ENCODE results near the gene NR5A2. TPM values are rescaled to one million over a fixed set of nuclear protein-coding genes. Genes with fewer than 3 reads are reported as not detected.

NR5A2 gene
- total RNA-seq, 4 donors from 2014 or later, result 1.1 to 1.9 (median 1.2) TPM

DNA sequence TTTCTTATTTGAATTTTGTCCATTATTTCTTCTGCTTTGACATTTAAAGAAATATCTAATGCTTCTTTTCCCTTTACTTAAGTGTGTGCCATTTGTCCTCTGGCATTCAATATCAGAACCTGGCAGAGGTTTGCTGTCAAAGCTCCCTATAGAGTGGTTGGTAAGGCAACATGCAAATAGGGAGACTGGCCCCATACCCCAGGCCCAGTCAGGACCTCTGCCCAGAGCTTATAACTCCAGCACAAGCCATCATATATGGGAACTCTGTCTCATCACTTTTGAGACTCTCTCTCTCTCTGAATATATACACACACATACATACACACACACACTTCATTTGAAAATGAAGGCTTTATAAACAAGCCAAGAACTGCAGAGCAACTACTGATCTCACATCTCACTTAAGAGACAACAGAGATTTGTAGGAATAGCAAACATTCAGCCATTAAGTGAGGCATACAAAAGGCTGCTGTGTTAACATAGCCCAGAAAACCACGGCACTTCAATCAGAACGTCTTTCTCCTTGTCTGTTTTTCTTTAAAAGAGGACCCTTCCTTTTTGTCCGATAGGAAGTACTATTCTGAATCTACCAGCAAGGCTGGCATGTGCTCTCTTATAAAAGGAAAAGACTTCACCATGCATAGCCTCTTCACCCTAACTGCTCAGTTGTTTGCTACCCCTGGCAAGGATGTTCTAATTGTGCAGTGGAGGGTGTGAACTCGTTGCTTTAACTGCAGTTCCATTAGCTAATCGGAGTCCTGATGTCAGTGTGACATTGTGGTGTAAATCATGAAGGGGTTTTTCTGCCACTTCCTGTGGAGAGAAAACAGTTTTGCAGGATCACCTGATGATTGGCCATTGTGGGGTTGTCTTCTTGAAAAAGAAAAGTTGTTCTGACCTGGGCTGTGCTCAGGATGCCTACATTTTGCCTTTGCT lies 101.7 kb downstream of the NR5A2 start:
- Histone ChIP-seq H3K4me3 (no peak overlapping the region), H3K36me3 (no peaks in the 10 kb centered on the region), H3K9me3 (no peaks in the 10 kb centered on the region), H3K27ac (no peak overlapping the region), H3K27me3 (no peaks in the 10 kb centered on the region), H3K4me1 (no peaks in the 10 kb centered on the region)
- in situ Hi-C loops (cut with MboI; ENCODE audit: low sequenced_read_pairs in 4 of 4), result loop anchor here in 2 of 4 donors (25.0 kb wide), 1 partner anchor 358 kb away; no protein-coding TSS in a partner anchor
- DNase-seq (no peak), ATAC-seq (no peak)
- TF ChIP-seq, protein P1, sequence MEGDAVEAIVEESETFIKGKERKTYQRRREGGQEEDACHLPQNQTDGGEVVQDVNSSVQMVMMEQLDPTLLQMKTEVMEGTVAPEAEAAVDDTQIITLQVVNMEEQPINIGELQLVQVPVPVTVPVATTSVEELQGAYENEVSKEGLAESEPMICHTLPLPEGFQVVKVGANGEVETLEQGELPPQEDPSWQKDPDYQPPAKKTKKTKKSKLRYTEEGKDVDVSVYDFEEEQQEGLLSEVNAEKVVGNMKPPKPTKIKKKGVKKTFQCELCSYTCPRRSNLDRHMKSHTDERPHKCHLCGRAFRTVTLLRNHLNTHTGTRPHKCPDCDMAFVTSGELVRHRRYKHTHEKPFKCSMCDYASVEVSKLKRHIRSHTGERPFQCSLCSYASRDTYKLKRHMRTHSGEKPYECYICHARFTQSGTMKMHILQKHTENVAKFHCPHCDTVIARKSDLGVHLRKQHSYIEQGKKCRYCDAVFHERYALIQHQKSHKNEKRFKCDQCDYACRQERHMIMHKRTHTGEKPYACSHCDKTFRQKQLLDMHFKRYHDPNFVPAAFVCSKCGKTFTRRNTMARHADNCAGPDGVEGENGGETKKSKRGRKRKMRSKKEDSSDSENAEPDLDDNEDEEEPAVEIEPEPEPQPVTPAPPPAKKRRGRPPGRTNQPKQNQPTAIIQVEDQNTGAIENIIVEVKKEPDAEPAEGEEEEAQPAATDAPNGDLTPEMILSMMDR (IDR thresholded peaks at IDR 0.05 in 4 of 5, conservative IDR thresholded peaks at IDR 0.05 in 1 of 5), result no peak
- no peak for TF ChIP-seq POLR2A (IDR thresholded peaks at IDR 0.05)
- intact Hi-C loops (cut with DNase I; ENCODE audit: low total_unique reads), result no loop called here

DNA sequence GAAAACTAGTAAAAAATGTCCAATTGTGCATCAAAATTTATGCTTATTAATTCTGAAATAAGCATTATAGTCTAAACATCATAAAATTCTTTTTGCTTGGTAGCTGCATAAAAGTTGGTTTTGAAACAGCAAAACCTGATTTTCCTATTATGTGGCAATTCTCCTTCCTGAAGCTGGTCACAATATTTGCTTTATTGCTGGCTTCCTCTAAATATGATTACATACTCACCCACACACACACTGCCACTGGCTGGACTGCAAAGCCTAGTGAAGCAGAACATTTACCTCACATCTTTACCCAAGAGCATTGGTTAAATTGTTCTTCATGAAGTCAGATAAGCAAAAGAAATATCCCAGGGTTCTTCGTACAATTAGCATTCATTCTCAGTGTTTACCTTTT lies 103.0 kb downstream of the NR5A2 start:
- Histone ChIP-seq H3K27ac (no peak overlapping the region), H3K27me3 (no peaks in the 10 kb centered on the region), H3K9me3 (no peaks in the 10 kb centered on the region), H3K4me3 (no peak overlapping the region), H3K36me3 (no peaks in the 10 kb centered on the region), H3K4me1 (no peaks in the 10 kb centered on the region)
- in situ Hi-C loops (cut with MboI; ENCODE audit: low sequenced_read_pairs in 4 of 4), result loop anchor here in 2 of 4 donors (25.0 kb wide), 1 partner anchor 357 kb away; no protein-coding TSS in a partner anchor
- intact Hi-C loops (cut with DNase I; ENCODE audit: low total_unique reads), result no loop called here
- TF ChIP-seq, protein P1 (IDR thresholded peaks at IDR 0.05 in 4 of 5, conservative IDR thresholded peaks at IDR 0.05 in 1 of 5), result no peak
- TF ChIP-seq POLR2A (IDR thresholded peaks at IDR 0.05), result no peak
- ATAC-seq (no peak), DNase-seq (no peak)

DNA sequence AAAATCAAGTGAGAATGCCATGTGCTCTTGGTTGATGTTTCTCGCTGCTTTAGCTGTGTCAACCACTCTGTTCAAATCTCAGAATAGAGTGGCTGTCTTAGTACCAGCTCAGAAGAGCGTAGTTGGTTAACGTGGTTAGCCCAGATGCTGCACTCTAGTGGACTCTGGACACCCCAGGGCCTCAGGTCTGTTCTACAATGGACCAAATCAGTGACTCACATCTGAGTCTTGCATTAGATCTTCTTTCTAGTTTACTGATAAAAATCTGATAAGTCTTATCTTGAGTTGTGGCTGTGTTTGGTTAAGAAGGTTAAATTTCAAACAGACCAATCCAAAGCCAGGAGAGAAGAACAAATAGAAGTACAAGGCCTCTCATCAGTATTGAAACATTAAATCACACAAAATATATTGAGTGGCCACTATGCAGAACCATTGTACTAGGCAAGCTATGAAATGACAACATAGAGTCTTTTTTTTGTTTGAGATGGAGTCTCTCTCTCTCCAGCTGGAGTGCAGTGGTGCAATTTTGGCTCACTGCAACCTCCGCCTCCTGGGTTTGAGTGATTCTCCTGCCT lies 104.1 kb downstream of the NR5A2 start:
- no peaks in the 10 kb centered on the region for H3K9me3 ChIP-seq
- no peaks in the 10 kb centered on the region for H3K36me3 ChIP-seq
- H3K27ac ChIP-seq, result no peak overlapping the region
- no peak for DNase-seq
- ATAC-seq, result no peak
- H3K4me1 ChIP-seq, result no peaks in the 10 kb centered on the region
- no peak for TF ChIP-seq POLR2A (IDR thresholded peaks at IDR 0.05)
- TF ChIP-seq, protein P1 (IDR thresholded peaks at IDR 0.05 in 4 of 5, conservative IDR thresholded peaks at IDR 0.05 in 1 of 5), result no peak
- H3K27me3 ChIP-seq, result no peaks in the 10 kb centered on the region
- H3K4me3 ChIP-seq, result no peak overlapping the region
- intact Hi-C loops (cut with DNase I; ENCODE audit: low total_unique reads) (no loop called here), in situ Hi-C loops (cut with MboI; ENCODE audit: low sequenced_read_pairs in 4 of 4) (loop anchor here in 2 of 4 donors (25.0 kb wide), 1 partner anchor 356 kb away; no protein-coding TSS in a partner anchor)

GRCh38 chr1:200133123-200133522 lies 105.6 kb downstream of the NR5A2 start:
- Histone ChIP-seq H3K4me1 (no peaks in the 10 kb centered on the region), H3K4me3 (no peak overlapping the region), H3K27ac (no peak overlapping the region), H3K27me3 (no peaks in the 10 kb centered on the region), H3K36me3 (no peaks in the 10 kb centered on the region), H3K9me3 (no peaks in the 10 kb centered on the region)
- DNase-seq, result no peak
- intact Hi-C loops (cut with DNase I; ENCODE audit: low total_unique reads) (no loop called here), in situ Hi-C loops (cut with MboI; ENCODE audit: low sequenced_read_pairs in 4 of 4) (loop anchor here in 2 of 4 donors (25.0 kb wide), 1 partner anchor 354 kb away; no protein-coding TSS in a partner anchor)
- TF ChIP-seq, protein P1 (IDR thresholded peaks at IDR 0.05 in 4 of 5, conservative IDR thresholded peaks at IDR 0.05 in 1 of 5), result no peak
- TF ChIP-seq POLR2A (IDR thresholded peaks at IDR 0.05), result no peak
- ATAC-seq, result no peak

Measured in gastrocnemius medialis (tissue), 4 donors.